ENCODE data around the gene CUX1.

CUX1 gene, protein sequence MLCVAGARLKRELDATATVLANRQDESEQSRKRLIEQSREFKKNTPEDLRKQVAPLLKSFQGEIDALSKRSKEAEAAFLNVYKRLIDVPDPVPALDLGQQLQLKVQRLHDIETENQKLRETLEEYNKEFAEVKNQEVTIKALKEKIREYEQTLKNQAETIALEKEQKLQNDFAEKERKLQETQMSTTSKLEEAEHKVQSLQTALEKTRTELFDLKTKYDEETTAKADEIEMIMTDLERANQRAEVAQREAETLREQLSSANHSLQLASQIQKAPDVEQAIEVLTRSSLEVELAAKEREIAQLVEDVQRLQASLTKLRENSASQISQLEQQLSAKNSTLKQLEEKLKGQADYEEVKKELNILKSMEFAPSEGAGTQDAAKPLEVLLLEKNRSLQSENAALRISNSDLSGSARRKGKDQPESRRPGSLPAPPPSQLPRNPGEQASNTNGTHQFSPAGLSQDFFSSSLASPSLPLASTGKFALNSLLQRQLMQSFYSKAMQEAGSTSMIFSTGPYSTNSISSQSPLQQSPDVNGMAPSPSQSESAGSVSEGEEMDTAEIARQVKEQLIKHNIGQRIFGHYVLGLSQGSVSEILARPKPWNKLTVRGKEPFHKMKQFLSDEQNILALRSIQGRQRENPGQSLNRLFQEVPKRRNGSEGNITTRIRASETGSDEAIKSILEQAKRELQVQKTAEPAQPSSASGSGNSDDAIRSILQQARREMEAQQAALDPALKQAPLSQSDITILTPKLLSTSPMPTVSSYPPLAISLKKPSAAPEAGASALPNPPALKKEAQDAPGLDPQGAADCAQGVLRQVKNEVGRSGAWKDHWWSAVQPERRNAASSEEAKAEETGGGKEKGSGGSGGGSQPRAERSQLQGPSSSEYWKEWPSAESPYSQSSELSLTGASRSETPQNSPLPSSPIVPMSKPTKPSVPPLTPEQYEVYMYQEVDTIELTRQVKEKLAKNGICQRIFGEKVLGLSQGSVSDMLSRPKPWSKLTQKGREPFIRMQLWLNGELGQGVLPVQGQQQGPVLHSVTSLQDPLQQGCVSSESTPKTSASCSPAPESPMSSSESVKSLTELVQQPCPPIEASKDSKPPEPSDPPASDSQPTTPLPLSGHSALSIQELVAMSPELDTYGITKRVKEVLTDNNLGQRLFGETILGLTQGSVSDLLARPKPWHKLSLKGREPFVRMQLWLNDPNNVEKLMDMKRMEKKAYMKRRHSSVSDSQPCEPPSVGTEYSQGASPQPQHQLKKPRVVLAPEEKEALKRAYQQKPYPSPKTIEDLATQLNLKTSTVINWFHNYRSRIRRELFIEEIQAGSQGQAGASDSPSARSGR (N-terminal part only)

DNA sequence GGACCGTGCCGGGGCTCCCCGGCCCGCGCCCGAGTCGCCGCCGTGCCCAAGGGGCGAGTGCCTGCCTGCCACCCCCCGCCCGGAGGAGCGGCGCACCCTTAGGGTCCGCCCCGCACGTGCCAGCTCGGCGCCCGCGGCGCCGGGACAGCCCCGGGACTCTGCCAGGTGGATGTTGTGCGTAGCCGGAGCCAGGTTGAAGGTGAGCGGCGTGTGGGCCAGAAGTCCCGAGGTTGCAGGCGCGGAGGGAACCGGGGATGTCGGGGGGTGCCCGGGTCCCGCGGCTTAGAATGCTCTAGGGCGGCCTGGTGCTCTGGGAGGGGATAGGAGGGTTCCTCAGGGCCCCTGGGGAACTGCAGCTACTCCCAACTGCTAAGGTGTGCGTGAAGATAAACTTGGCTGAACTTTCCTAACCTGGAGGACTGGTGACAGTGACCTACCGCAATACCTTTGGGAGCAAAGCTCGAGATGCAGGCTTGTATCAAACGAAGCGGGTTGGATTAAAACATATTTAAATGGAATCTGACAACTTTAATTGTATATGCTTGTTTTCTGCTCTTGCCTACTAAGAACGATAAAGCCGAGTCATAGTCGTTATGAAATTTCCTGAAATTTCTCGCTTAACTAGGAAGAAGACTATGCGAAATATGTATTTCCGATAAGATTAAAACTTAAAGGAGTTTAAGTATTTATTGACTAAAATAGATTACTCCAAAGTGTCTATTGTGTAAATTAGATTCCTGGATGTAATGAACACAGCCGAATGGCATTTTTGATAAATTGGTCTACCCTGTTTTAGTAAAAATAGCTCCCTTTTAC lies at the start of gene CUX1:
Gene CUX1 (plus strand): TSS at position 156 of the 816 bp plus-strand sequence. CDS start 14 bp downstream, at position 170.
- in situ Hi-C loops (cut with MboI; ENCODE audit: low sequenced_read_pairs), result no loop called here

DNA sequence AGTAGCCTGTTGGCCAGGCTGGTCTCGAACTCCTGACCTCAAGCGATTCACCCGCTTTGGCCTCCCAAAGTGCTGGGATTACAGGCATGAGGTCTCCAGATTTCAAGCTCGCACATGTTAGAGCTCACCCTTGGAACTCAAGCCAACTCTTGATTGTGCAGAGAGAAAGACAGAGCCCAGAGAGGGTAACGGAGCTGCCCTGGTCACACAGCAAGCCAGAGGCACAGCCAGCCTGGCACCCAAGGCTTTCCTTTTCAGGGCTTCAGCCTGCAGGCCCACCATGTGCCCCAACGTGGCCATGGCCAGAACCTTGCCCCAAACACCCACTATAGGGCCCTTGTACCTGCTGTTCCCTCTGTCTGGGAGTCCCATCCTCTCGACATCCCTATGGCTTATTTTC lies 49.1 kb upstream of the CUX1 start:
- in situ Hi-C loops (cut with MboI; ENCODE audit: low sequenced_read_pairs), result no loop called here

DNA sequence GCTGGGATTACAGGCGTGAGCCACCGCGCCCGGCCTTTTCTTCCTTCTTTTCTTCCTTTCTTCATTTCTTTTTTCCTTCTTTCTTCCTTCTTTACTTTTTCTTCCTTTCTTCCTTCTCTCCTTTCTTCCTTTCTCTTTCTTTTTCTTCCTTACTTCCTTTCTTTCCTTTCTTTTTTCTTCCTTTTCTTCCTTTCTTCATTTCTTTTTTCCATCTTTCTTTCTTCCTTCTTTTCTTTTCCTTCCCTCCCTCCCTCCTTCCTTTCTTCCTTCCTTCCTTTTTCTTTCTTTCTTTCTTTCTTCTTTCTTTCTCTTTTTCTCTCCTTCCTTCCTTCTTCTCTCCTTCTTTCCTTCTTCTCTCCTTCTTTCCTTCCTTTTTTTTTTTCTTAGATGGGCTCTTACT lies 47.0 kb upstream of the CUX1 start:
- in situ Hi-C loops (cut with MboI; ENCODE audit: low sequenced_read_pairs), result no loop called here

DNA sequence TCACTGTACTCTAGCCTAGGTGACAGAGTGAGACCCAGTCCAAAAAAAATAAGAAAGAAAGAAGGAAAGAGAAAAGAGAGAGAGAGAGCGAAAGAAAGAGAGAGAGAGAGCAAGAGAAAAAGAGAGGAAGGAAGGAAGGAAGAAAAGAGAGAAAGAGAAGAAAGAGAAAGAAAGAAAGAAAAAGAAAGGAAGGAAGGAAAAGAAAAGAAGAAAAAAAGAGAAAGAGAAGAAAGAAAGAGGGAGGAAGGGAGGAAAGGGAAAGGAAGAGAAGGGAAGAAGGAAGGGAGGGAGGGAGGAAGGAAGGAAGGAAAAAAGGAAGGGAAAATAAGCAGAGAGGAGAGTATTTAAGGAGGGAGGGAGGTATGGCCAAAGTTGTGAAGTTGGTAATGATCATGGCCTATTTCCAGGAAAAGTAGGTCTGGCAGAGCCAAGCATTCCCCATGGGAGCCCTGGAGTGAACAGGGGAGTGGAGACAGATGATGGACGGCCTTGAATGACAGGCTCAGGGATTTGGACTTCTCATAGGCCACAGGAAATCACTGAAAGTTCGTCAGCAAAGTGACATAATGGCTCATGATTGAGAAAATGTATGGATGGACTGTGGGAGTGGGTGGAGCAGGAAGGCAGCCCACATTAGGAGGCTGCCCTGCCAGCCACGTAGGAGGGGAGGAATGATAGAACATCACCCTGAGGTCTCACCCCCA lies 44.8 kb upstream of the CUX1 start:
- in situ Hi-C loops (cut with MboI; ENCODE audit: low sequenced_read_pairs), result no loop called here

DNA sequence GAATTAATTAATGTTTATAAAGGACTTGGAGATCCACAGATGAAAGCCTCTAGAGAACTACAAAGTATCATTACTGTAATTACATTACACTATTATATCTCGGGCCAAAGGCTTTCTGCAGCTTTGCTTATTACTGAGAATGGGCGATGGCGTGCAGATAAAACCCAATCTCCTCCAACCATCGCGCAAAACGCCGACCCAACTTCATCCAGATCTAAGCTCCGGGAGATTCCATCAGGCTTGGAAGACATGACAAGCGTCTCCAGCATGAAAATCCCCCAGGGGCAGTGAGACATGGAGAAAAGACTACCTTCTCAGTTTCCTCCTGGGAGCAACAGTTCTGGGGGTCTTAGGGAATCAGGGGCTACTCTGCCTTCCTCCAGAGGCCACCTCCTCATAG lies 42.2 kb upstream of the CUX1 start:
- in situ Hi-C loops (cut with MboI; ENCODE audit: low sequenced_read_pairs), result no loop called here

DNA sequence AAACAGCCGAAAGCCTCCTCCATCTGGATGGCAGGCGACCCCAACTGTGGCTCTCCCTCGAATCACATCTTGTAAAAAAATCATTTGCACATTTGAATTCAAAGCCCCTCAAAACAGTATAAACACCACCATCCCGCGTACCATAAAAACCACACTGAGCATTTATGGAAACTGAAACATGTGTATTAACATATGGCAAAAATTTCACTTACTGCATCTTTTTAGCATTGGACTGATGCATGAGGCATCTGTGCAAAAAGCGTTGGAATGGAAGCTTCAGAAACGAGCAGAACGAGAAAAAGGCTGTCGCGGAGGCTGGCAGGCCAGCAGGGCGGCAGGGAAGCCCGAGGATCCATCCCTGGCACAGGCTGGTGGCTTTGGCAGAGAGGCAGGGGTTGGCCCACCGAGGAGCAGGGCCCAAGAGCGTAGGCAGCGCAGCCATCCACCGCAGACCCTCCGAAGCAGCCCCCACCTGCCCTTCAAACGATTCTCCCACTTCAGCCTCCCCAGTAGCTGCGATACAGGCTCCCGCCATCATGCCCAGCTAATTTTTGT lies 39.3 kb upstream of the CUX1 start:
- in situ Hi-C loops (cut with MboI; ENCODE audit: low sequenced_read_pairs), result no loop called here

DNA sequence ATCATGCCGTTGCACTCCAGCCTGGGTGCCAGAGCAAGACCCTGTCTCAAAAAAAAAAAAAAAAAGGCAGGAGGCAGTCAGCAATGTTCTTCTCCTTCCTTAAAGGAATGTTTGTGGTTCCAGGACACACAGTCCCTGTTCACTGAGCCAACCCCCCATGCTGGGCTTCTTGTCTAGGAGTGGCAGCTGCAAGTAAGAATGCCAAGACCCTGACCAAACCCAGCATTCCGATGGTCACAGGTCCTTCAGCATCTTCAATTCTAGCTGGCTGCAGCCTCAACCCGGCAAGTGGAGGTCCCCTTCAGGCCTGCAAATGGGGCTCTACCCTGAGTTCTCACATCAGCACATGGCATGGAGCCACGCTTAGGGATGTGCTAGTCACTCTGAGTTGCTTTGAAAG lies 38.2 kb upstream of the CUX1 start:
- in situ Hi-C loops (cut with MboI; ENCODE audit: low sequenced_read_pairs), result no loop called here

DNA sequence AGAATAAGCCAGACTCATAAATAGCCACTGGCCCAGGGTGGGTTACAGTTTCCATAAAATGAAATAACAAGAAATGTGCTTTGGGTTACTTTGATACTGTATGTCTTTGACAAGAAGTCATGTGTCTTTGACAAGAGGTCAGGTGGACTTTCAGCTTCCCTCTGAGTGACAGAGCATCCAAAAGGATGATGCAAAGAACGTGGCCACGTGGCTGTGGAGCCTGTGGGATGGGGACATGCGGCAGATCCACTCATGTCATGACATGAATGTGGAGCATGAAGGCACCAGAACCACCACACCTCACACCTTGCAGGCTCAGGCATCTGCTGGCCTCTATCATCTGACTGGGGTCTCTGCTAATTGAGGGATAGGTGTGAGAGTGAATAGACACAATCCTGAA lies 37.1 kb upstream of the CUX1 start:
- in situ Hi-C loops (cut with MboI; ENCODE audit: low sequenced_read_pairs), result no loop called here

DNA sequence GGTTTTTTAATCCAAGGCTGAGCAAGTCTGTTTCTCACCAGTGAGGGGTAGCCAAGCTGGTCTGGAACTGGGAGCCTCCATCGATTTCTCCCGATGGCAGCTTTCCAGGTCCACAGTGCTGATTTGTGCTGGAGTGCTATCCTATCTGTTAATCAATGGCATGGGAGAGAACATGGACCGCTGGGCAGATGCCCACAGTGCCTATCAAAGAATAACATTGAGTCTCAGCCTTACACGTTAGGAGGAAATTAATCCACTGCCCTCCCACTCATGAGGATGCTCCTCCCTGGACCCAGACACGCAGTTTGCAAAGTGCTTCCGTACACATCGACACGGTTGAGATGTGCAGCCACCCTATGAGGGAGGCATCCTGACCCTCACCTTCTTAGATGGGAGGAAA lies 36.0 kb upstream of the CUX1 start:
- in situ Hi-C loops (cut with MboI; ENCODE audit: low sequenced_read_pairs), result no loop called here

DNA sequence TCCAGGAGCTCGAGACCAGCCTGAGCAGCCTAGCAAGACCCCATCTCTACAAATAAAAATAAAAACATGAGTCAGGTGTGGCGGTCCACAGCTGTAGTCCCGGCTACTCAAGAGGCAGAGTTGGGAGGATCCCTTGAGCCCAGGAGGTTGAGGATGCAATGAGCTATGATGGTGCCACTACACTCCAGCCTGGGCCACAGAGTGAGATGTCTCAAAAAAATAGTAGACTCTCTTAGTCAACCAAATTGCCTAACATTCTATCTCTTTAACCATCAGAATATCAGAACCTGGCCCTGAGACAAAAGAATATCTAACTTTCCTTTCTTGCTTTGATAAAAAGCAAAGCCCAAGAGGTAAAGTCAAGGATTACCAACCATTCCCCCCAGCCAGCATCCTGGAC lies 35.0 kb upstream of the CUX1 start:
- in situ Hi-C loops (cut with MboI; ENCODE audit: low sequenced_read_pairs), result no loop called here

DNA sequence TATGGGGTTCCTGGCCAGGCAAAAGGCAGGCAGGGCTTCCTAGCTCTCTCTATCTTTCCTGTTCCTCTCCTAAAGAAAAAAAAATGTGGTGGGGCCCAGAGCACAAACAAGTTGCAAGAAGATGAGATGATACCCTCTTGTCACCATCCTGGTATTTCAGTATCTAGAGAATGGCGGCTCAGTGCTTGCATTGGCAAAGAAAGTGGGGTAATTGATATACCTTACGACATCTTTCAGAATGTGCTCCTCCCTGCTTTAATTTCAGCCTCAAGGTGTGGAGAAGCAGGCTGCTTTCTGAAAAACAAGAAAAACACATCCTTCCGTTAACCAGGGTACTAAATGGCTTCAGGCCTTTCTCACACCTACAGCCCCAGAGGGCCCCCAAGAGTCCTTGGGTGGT lies 34.5 kb upstream of the CUX1 start:
- in situ Hi-C loops (cut with MboI; ENCODE audit: low sequenced_read_pairs), result no loop called here

DNA sequence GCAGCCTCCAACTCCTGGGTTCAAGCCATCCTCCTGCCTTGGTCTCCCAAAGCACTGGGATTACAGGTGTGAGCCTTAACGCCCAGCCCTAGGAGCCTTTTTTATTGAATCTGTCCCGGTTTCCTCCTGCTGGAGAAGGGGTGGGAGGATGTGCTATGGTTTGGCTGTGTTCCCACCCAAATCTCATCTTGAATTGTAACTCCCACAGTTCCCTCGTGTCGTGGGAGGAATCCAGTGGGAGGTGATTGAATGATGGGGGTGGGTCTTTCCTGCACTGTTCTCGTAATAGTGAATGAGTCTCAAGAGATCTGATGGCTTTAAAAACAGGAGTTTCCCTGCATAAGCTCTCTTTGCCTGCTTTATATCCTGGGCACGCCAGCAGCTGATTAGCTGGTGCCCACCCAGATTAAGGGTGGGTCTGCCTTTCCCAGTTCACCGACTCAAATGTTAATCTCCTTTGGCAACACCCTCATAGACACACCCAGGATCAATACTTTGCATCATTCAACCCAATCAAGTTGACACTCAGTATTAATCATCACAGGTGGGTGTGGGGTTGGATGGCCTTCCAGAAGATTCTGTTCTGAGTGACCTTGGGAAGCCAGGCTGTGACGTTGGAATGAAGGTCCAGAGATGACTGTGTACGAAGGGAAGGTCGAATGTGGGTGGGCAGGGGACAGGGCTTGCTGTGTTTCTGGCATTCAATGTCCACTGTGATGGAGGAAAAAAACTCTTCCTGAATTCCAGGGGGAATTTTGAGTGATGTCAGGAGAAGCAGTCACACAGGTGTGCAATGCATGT lies 33.8 kb upstream of the CUX1 start:
- in situ Hi-C loops (cut with MboI; ENCODE audit: low sequenced_read_pairs), result no loop called here

DNA sequence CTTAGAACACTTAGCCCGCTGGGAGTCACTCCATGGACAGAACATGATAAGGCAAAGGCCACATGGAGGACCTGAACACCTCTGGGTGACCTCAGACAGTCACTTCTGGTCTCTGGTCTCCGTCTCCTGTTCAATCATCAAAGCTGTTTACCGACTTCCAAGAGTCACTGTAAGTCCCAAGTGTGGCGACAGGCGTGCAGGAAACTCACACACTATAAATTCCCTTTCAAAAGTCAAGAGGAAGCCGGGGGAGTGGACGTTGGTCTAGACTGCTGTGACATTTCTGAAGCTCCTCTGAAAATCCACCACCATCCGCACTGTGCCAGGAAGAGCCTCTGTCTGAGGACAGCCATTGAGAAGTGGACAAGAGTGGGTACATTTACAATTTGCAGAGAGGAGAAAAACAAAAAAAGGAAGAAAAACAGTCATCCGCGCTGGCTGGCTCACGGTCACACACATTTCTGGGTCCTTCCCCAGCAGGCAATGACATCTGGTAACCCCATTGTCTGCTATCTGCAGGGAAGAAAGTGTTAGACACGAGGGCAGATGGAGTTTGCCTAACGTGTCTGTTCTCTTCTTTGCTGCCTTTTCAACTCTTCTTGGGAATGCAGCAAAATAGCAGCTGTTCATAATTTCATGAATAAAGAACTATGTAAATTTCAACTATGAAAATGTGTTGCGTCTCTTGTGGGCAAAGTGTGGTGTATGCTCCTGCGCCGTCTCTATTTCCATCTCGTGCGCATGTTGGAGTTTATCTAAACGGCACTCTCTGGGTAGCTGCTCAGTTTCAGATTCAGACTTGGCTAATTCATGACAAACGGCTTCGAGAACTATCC lies 32.9 kb upstream of the CUX1 start:
- in situ Hi-C loops (cut with MboI; ENCODE audit: low sequenced_read_pairs), result no loop called here

DNA sequence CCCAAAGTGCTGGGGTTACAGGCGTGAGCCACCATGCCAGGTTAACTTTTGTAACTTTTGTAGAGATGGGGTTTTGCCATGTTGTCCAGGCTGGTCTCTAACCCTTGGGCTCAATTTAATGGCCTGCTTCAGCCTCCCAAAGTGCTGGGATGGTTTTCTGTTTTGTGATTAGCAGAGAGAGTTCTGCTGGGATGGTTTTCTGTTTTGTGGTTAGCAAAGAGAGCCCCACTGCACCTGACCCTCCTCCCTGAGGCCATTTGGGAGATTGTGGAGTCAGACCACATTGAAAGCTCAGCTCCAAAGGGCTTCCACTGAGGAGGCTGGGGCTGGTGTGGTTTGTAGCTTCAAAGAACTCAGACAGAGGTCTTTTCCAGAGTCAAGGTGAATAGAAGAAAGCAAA lies 29.6 kb upstream of the CUX1 start:
- in situ Hi-C loops (cut with MboI; ENCODE audit: low sequenced_read_pairs), result no loop called here

DNA sequence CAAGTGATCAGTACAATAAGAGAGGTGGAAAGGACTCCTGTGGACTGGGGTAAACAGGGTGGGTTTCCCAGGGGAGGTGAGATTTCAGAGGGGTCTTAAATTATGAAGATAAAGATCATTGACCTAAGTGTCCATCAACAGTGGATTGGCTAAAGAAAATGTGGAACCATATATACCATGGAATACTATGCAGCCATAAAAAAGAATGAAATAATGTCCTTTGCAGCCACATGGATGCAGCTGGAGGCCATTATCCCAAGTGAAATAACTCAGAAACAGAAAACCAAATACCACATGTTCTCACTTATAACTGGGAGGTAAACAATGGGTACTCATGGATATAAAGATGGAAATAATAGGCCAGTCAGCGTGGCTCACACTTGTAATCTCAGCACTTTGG lies 28.9 kb upstream of the CUX1 start:
- in situ Hi-C loops (cut with MboI; ENCODE audit: low sequenced_read_pairs), result no loop called here

DNA sequence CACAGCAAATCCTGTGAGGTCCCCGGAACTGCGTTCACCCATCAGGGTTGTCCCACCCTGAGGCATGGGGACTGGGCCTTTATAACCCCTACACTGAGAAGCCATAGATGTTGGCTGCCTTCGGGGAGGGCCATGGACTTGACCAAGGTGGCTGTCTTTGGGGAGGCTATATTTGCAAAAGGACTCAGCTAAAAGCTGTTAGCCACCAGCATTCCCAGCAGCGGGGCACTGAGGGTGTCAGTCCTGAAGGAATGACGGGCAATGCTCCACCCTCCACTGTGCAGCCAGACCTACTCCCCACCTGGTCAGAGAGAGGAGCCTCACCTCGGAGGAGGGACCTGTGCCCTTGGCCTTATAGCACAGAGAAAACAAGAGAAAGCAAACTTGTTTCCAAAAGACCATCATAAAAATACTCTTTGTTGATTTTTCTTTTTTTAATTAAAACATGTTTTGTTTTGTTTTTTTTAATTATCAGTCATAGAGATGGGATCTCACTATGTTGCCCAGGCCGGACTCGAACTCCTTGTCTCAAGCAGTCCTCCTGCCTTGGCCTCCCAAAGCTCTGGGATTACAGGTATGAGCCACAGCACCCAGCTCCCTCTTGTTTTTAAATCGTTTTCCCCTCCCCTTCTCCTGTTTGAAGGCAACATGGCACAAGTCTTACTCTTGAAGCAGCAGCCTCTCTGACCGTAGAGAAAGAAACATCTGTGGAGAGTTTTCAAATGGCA lies 26.7 kb upstream of the CUX1 start:
- in situ Hi-C loops (cut with MboI; ENCODE audit: low sequenced_read_pairs), result no loop called here

DNA sequence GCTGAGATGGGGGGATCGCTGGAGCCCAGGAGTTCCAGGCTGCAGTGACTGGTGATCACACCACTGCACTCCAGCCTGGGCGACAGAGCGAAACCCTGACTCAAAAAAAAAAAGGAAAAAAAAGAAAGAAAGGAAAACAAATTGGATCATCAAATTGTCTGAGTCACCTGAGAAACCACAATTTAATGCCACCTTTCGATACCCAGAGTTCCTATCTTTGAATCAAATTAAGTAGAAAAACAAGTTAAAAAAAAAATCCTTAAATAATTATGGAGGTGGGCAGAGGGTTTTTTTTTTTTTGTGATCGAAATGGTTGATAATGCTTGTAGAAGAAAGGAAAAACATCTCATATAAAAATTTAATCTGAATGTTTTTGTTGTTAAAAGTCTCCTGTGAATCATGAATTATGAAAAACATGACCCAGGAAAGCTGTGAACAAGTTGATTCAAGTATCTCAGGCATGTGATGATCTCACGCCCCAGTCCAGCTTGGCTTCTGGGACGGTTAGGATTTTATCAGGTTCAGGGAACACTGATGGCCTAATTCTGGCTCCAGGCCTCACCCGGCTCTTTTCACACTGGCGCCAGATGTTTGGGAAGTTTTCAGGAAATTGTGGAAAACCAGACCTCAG lies 25.3 kb upstream of the CUX1 start:
- in situ Hi-C loops (cut with MboI; ENCODE audit: low sequenced_read_pairs), result no loop called here
